GM21526 (cell line): Measurements from ENCODE around the gene ANKS6.

Experiments used
- ATAC-seq: cut with Tn5 transposase; IDR thresholded peaks from one replicate; pipeline ENCODE4 v1.9.1; 2021; ENCODE audit warnings: moderate library complexity; ENCODE audit not compliant: unreplicated experiment, low FRiP score

The ANKS6 gene

DNA sequence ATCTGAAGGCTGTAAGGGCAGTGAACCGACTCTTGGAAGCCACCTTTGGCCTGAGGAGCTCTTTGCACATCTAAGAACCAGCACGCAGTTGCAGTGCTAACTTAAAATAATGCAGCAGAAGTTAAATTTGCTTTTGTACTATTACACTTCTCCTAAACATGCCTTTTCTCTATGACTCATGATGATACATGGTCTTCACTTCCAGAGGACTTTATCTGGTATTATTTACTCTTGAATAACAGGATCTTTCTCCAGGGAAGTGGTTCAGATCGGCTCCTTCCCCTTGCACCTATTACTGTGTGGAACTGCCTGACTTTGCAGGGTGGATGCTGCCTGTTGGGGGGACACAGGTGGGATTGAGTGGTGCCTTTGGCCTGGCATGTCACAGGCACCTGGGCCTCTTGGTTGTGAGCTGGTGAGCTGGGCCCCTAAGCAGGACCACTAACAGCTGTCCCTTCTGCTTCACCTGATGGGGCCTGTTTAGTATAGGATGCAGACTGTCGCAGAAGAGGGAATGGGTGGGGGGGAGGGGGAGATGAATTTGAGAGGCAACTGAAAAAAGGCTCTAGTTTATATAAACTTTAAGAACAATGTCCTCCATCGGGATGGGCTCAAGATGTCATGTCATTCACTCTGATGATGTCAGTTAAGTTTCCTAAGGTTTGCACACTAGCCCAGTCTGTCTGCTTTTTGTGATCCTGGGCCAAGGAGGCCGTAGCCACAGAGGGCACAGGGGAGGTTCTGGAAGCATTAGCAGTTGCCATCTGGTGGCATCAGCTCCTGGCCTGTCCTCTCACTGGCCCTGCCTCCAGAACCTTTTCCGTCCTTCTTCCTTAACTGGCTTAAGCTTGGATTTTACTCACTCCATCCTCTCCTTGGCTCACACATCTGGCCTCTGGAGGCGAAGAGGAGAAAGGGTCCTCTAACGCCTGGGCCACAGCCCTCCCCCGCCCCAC lies 53.8 kb downstream of the ANKS6 start:
- ATAC-seq = no peak

- ATAC-seq = no peak
Observed at GRCh38 chr9:98740226-98740881, 56.0 kb downstream of the ANKS6 start.

GRCh38 chr9:98738741-98739140 lies 57.6 kb downstream of the ANKS6 start:
- no peak for ATAC-seq

- no peak for ATAC-seq
Observed at GRCh38 chr9:98736226-98736625, 60.1 kb downstream of the ANKS6 start.

- no peak for ATAC-seq
Observed at GRCh38 chr9:98732801-98733200, 63.6 kb downstream of the ANKS6 start.

DNA sequence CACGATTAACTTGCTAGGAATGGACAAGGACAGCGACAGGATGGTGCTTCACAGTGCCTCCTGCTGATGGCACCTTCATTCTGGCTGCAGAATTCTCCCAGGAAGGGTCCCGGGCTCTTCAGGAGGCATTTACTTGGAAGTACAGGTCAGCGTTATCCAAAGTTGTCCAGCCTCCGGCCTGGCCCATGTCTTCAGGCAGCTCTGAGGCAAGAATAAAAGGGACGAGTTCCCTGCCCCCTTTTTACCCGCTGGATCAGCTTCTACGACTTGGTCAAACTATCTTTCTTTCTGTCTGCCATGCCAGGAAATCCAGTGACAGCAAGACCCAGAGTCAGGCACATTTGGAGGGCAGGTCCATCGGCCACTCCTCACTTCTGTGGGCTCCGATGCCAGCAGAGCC lies 64.3 kb downstream of the ANKS6 start:
- no peak for ATAC-seq

DNA sequence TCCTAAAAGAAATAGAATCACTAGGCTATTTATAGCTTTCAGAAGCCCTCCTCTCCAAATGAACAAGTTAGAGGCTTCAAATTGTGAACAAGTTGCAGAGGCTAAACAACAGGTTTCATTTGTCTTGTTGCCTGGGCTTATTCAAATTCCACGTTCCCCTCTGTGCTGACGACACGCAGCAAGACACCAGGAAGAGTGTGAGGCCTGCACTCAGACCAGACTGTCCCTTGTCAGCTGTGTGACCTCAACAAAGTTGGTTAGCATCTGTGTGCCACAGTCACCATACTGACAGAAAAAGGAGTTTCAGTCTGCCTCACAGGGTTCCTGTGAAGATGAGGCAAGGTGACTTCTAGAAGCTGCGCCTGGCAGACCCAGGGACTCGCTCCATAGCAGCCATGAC lies 65.5 kb downstream of the ANKS6 start:
- no peak for ATAC-seq

GRCh38 chr9:98728500-98728899 lies 67.9 kb downstream of the ANKS6 start:
- no peak for ATAC-seq

GRCh38 chr9:98727428-98727827 lies 68.9 kb downstream of the ANKS6 start:
- no peak for ATAC-seq

DNA sequence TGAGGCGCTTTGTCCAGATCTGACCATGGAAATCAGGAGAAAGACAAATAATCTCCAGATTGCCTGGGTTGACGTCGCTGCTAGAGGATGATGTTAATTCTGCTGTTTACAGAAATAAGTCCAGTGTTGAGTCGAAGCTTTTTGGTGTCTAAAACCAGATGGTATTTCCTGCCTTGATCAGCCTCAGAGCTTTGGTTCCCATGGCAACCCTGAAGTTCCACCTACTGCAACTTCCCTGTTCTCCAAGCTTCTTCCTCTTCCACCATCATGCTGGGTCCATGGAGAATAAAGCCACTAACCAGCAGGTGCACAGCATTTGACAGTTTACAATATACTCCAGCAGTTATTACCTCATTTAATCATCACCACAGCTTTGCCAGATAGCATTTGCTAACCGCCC lies 69.6 kb downstream of the ANKS6 start:
- ATAC-seq = no peak

GRCh38 chr9:98724810-98725530 lies 71.4 kb downstream of the ANKS6 start:
- ATAC-seq = no peak

DNA sequence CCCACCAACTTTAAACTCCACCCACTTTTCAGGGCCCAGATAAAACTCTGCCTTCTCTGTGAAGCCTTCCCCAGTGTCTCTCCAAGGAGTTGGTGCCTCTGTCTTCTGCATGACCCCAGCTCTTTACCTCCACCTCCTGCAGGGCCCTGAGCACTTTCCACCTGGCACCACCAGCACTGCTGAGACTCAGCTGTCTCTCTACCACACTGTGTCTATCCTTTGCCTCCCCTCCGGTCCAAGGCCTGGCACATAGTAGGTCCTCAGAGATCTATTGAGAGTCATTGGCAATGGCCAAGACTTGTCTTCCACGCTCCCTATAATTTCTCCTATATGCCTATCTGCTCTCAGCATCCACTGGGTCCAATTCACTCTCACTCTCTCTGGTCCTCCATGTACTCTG lies 74.7 kb downstream of the ANKS6 start:
- no peak for ATAC-seq

DNA sequence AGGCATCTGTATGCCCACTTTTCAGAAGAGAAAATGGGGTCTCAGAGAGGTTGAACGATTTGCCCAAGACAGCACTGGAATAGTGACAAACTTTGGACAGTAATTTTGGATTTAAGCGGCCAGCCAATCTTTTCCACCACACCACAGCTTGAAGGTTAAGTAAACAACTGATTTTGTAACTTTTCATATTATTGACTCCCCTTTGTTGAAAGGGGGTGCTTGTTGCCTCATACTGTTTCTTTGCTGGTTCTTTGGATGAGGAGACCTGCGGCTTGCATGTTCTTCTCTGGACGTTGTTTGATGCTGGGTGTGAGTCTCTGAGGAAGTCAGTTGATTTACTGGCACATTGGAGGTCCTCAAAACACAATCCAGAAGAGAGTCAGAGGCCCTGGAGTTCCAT lies 76.0 kb downstream of the ANKS6 start:
- no peak for ATAC-seq

DNA sequence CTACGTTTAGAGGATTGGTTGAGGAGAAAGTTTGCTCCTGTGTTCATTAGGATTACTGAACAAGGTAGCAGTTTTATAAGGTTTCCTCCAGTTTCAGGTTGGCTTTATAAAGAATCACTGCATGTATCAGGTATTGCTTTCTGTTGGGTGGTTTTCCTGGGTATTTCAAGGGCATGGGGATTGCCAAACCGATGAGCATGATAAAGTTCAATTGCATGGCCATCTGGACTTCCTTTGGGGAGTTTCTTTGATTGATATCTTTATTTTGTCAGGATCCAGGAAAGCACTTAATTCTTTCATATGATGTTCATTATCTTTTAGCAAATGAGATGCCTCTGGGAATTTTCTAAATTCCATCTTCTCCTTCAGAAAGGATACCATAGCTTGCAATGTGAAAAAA lies 77.3 kb downstream of the ANKS6 start:
- ATAC-seq = no peak

DNA sequence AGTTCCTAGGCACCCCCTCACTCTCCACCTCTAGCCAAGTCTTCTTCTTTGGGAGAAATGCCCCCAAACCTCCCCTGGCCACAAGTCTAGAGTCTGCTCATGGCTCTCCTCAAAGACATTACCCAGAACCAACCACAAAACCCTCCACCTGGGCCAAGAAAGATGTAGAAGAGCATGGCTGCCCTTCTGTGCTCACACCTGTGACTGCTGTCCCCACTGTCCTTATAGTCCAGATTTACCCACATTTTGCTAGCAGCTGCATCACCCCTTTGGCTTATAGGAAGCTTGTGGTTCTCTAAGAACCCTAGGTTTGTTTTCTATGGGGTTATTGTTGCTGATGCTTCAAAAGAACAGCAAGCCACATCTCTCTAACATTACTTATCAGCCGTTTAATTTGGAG lies 81.5 kb downstream of the ANKS6 start:
- no peak for ATAC-seq

DNA sequence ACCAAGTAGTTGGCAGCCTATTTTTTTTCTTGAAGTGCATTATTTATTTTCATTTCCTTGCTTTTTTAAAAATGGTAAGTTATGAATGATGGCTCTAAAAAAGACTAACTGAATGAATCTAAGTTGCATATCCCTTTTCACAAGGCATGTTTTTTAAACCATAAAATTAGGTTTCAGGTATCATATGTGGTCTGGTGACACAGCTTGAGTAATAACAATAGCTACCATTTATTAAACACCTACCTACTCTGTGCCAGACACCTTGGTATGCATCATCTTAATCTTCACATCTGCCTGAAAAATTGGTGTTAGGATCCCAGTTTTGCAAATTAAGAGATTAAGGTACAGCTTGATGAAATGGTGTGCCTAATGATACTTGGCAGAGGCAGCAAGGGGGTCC lies 83.4 kb downstream of the ANKS6 start:
- ATAC-seq = no peak

DNA sequence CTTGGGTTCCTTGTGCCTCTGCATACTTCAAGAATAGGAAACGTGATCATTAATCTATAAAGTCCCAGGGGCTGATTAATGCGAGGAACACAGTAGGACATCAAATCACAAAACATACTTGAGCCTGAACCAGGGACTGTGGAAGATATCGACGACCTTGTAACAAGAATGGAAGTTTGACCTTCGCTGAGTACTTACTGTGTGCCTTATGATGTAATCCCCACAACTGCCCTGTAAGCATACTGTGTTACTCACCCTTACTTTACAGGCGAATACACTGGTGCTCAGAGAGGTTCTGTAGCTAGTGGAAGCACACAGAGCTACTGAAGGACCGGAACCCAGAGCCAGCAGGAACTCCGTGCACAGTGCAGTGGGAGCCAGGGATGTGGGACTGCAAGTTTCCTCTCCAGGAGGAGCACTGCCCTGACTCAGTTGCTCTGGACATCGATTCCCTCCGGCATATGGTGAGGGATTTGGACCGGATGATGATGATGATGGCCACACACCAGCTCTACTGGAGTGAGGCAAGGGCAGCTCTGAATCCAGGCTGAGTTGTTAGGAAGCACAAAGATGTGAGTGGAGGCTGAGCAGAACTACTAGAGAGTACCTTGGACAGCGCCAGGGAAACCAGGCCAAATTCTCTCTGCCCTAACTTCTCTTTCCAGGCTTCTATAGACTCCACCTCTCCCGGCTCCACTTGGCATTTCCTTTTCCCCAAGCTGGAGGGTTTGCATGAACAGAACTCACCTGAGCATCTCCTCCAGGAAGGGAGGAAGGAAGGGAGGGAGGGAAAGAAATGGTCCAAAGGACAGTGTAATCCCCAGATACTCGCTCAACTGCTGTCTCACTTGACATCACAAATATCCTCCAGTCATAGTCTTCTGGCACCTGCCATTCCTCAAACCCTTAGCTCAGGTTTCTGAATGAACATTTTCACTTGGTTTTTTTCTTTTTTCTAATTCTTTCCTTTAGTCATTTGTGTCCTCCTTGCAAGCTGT lies 86.1 kb downstream of the ANKS6 start:
- no peak for ATAC-seq

DNA sequence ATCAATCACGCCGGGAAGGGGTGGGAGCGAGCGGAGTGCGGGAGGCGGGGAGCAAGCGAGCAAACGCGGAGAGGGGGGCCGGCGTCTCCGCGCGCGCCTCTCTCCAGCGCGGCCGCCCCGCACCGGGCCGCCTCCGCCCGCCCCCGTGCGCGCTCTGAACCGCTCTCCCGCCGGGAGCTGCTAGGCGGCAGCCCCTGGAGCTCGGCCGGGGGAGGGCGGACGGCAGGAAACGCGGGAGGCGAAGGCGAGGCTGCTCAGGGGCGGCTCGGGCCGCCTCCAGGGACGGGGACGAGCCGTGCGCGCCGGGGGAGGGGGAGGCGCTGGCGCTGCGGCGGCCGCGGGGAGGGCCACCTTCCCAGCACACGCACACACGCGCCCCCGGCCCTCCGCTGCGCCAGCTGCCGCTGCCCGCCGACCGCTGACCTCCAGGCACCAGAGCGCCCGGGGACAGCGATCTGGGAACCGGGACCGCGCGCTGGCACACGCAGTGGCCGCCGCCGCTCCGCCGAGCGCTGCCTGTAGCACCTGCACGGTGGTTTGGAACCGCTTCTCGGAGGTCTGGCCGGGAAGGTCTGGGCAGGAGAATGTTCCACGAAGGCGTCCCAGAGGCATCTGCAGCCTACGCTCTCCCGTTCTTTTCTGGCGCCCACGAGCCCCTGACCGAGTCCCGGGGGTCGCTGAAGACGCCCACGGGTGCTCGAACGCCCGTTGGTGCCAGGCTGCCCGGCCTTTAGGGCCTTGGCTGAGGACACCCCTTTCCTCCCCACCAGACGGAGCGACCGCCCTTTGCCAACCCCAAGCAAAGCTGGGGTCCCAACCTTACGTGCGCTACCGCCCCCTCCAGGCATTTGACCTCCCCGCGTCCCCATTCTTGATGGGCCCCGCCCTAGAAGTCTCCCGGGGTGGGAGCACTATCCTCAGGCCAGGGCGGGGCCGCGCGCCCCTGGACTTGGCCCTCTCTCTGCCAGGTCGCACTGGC lies 87.1 kb downstream of the ANKS6 start, which contains the start of gene GABBR2:
Gene GABBR2, minus strand, starts transcription at position 3 of the 979 bp plus-strand sequence. CDS start 198 bp downstream, outside the sequence.
- ATAC-seq = no peak
